Measurements from ENCODE around the gene KRT34.
A peak's percentile ranks its signal among the peaks of the same experiment; 100 is the strongest.

DNA sequence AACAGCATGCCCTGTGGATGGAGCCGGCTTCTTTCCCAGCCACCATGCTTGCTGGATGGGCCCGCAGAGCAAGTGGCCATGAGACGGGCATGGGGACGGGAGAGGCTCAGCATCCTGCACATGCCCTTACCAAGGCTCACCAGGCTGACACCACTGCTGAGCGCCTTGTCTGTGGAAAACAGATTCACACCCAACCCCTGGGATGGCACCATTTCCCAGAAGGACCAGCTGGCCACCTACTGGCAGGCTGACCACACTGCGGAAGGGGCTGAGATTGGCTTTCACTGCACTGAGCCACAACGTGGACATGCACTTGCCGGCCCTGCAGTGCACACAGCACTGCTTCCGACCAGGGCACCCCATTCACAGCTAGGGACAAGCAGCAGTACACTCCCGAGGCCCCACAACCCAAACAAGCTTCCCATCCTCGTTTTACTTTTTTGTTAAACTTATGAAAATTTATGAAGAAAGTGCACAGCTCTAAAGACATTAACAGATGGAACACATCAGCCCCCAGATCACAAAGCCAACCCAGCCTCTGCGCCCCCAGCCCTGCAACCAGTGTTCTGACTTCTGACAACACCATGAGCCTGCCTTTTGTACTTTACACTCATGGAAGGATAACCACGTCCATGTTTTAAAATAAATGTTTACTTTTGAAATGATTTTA lies 52.7 kb downstream of the KRT34 start:
- TF ChIP-seq ZFX (IDR thresholded peaks at IDR 0.05) (no peak), POLR2A (IDR thresholded peaks at IDR 0.05; ENCODE audit: borderline replicate concordance, extremely low read depth, insufficient read depth, insufficient read length) (no peak), POLR2AphosphoS5 (IDR thresholded peaks at IDR 0.05; ENCODE audit: low read depth, low read length) (0 out of 2 replicates have a peak, but pooled peaks have one; percentile 22), JUND (IDR thresholded peaks at IDR 0.05) (no peak), EZH2 (IDR thresholded peaks at IDR 0.05) (no peak), EZH2phosphoT487 (IDR thresholded peaks at IDR 0.05; ENCODE audit: borderline replicate concordance) (no peak), SP1 (IDR thresholded peaks at IDR 0.05; ENCODE audit: low read depth) (no peak), TCF7L2 (IDR thresholded peaks at IDR 0.05; ENCODE audit: borderline replicate concordance, extremely low read depth, insufficient read depth, insufficient read length) (no peak), YY1 (IDR thresholded peaks at IDR 0.05; ENCODE audit: extremely low read depth, insufficient replicate concordance, low read depth, low read length) (no peak), CBX3 (IDR thresholded peaks at IDR 0.05; ENCODE audit: low read depth) (peak; percentile 97), SRF (IDR thresholded peaks at IDR 0.05; ENCODE audit: low read depth) (no peak), ZBTB33 (IDR thresholded peaks at IDR 0.05; ENCODE audit: extremely low read depth, insufficient replicate concordance, low read length) (no peak), SIN3A (IDR thresholded peaks at IDR 0.05; ENCODE audit: low read depth) (no peak)
- TF ChIP-seq, protein P1, sequence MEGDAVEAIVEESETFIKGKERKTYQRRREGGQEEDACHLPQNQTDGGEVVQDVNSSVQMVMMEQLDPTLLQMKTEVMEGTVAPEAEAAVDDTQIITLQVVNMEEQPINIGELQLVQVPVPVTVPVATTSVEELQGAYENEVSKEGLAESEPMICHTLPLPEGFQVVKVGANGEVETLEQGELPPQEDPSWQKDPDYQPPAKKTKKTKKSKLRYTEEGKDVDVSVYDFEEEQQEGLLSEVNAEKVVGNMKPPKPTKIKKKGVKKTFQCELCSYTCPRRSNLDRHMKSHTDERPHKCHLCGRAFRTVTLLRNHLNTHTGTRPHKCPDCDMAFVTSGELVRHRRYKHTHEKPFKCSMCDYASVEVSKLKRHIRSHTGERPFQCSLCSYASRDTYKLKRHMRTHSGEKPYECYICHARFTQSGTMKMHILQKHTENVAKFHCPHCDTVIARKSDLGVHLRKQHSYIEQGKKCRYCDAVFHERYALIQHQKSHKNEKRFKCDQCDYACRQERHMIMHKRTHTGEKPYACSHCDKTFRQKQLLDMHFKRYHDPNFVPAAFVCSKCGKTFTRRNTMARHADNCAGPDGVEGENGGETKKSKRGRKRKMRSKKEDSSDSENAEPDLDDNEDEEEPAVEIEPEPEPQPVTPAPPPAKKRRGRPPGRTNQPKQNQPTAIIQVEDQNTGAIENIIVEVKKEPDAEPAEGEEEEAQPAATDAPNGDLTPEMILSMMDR (IDR thresholded peaks at IDR 0.05 in 2 of 3, conservative IDR thresholded peaks at IDR 0.05 in 1 of 3; ENCODE audit: borderline replicate concordance in 1 of 3, insufficient read depth in 1 of 3, low read depth in 2 of 3, low read length in 2 of 3): peak; percentile 59 to 93 (median 82); a peak in 5 of 6 replicates

All from HCT116 (cell line).